Left ventricle myocardium inferior (tissue), 1 donor: ENCODE measurements around the gene NMT1. TPM values are rescaled to one million over a fixed set of nuclear protein-coding genes. Genes with fewer than 3 reads are reported as not detected.

ENCODE experiments used
- DNase-seq: peaks from one replicate; pipeline ENCODE4 v3.0.0-alpha.2; 2020
- H3K27ac ChIP-seq: fragments of 200-600 bp; replicated peaks from 2 replicates; pipeline ENCODE4 v1.8.0; 2021
- H3K27me3 ChIP-seq: fragments of 200-600 bp; 2 replicates; pipeline ENCODE4 v1.8.0; 2021; ENCODE audit warnings: low read depth
- H3K36me3 ChIP-seq: fragments of 200-600 bp; 2 replicates; pipeline ENCODE4 v1.8.0; 2021
- H3K4me1 ChIP-seq: fragments of 200-600 bp; 2 replicates; pipeline ENCODE4 v1.8.0; 2021
- H3K4me3 ChIP-seq: fragments of 200-600 bp; 2 replicates; pipeline ENCODE4 v1.8.0; 2021; ENCODE audit warnings: mild to moderate bottlenecking, moderate library complexity
- H3K9me3 ChIP-seq: fragments of 200-600 bp; replicated peaks from 2 replicates; pipeline ENCODE4 v1.8.0; 2021
- intact Hi-C: fragments of 100-400 bp; cut with micrococcal nuclease; formaldehyde crosslinking; loops from one replicate; pipeline ENCODE4 v1.11.0; 2022
- total RNA-seq: library from RNA; stranded (reverse); fragmentation: NEBNext Ultra II Directional; extraction: Animal tissue kit (Norgen Biotek cat#: 25700); gene quantifications from one replicate; pipeline ENCODE4 v1.2.1, GENCODE V29; 2021
- TF ChIP-seq, protein P1 (sequence below): fragments of 200-600 bp; IDR thresholded peaks from 2 replicates; pipeline ENCODE4 v1.8.0; 2021; ENCODE audit warnings: antibody characterized with exemption, mild to moderate bottlenecking, borderline replicate concordance
- donor health status: DM: no; HTN: yes; CAD: no; lungs with severe emphysema.

Gene NMT1
- total RNA-seq, 1 donor from 2014 or later = 86.0 TPM

DNA sequence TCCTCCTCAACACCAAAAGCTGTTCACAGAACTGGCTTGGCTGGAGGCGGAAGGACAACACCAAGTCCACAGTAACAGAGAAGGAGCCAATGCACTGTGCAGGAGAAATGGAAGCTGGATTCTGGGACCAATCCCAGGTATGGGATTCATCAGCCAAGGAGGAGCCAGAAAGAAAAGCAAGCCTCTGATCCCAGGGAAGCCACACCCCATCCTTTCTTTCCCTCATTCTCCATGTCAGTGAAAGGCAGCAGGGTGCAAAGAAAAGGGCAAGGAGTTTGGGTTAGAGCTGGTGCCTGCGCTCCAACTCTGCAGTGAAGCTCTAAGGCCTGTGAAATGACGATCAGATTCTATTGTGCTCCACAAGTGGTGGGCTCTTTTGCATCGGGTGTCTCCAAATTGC, 20.7 kb upstream of the NMT1 start:
- Histone ChIP-seq H3K4me1 (peaks cover 62% of the 10 kb centered on the region), H3K27me3 (no peaks in the 10 kb centered on the region), H3K27ac (no peak overlapping the region), H3K36me3 (no peaks in the 10 kb centered on the region), H3K4me3 (no peak overlapping the region), H3K9me3 (no peaks in the 10 kb centered on the region)
- TF ChIP-seq, protein P1, sequence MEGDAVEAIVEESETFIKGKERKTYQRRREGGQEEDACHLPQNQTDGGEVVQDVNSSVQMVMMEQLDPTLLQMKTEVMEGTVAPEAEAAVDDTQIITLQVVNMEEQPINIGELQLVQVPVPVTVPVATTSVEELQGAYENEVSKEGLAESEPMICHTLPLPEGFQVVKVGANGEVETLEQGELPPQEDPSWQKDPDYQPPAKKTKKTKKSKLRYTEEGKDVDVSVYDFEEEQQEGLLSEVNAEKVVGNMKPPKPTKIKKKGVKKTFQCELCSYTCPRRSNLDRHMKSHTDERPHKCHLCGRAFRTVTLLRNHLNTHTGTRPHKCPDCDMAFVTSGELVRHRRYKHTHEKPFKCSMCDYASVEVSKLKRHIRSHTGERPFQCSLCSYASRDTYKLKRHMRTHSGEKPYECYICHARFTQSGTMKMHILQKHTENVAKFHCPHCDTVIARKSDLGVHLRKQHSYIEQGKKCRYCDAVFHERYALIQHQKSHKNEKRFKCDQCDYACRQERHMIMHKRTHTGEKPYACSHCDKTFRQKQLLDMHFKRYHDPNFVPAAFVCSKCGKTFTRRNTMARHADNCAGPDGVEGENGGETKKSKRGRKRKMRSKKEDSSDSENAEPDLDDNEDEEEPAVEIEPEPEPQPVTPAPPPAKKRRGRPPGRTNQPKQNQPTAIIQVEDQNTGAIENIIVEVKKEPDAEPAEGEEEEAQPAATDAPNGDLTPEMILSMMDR = no peak
- intact Hi-C loops = no loop called here
- no peak for DNase-seq

DNA sequence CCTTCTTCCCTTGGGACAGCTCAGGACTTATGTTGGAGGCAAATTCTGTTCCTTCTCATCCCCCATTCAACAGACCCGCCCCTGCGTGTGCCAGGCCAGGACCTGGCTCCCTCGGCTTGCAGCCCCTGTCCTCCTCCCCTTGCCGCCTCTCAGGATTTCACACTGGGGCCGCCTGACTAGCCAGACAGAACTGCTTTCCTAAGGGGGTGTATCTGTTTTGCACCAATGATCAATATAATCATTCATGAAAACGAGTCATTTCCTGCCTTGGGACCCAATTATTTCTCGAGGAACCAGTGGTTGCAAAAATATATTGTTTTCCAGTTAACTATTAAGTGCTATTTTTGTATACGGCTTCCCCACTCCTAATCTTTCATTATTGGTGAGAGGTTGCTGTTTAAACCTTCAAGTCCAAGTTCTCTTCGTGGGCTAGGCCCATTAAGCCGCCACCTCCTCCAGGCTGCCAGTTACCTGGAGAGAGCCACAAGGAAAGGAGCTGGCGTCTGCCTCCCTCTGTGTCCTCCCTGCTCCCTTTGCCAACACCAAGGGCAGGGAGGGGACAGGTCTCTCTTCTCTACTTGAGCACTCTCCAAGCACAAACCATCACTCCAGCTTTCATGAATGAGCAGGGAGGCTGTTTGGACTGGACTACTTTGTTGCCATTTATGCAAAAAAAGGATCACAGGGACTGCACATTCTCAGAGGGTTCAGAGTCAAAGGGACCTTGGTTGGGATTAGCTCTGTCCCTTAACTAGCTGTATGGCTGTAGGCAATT, 18.6 kb upstream of the NMT1 start:
- no peaks in the 10 kb centered on the region for H3K27me3 ChIP-seq
- no peak overlapping the region for H3K4me3 ChIP-seq
- intact Hi-C loops = no loop called here
- TF ChIP-seq, protein P1 = no peak
- no peak for DNase-seq
- no peaks in the 10 kb centered on the region for H3K36me3 ChIP-seq
- peaks cover 66% of the 10 kb centered on the region for H3K4me1 ChIP-seq
- H3K9me3 ChIP-seq = no peaks in the 10 kb centered on the region
- H3K27ac ChIP-seq = peak overlapping the region; percentile 72

- no peaks in the 10 kb centered on the region for H3K27me3 ChIP-seq
- peak overlapping the region; percentile 72 for H3K27ac ChIP-seq
- H3K4me3 ChIP-seq = no peak overlapping the region
- no peak for DNase-seq
- intact Hi-C loops = no loop called here
- peaks cover 55% of the 10 kb centered on the region for H3K4me1 ChIP-seq
- TF ChIP-seq, protein P1 = no peak
- H3K9me3 ChIP-seq = no peaks in the 10 kb centered on the region
- no peaks in the 10 kb centered on the region for H3K36me3 ChIP-seq
Observed at GRCh38 chr17:45043813-45044540, 17.1 kb upstream of the NMT1 start.

DNA sequence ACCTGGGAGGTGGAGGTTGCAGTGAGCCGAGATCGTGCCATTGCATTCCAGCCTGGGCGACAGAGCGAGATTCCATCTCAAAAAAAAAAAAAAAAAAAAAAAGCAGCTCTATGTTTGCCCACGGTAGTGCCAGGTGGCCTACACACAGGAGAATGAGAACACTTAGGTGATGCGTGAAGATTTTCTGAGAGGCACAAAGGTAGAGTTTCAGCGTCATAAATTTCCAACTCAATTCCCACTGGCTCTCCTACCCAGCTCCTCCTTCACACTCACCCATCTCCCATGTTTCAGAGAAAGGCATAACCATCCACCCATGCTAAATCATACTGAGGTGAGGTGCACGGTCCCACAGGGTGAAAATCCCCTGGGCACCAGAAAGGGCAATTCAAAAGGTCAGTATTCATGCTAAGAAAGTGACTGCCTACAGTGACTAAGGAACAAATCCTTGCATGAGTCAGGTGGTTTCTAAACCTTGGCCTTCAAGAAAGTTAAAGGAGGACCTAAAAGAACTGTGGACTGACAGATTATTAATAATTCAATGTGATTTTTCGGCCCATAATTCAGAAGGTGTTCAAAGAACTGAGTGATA, 14.5 kb upstream of the NMT1 start:
- Histone ChIP-seq H3K27ac (no peak overlapping the region), H3K9me3 (no peaks in the 10 kb centered on the region), H3K4me3 (no peak overlapping the region), H3K4me1 (peaks cover 51% of the 10 kb centered on the region), H3K36me3 (no peaks in the 10 kb centered on the region), H3K27me3 (no peaks in the 10 kb centered on the region)
- TF ChIP-seq, protein P1 = no peak
- intact Hi-C loops = no loop called here
- no peak for DNase-seq

- H3K4me1 ChIP-seq = peaks cover 40% of the 10 kb centered on the region
- DNase-seq = no peak
- no peaks in the 10 kb centered on the region for H3K27me3 ChIP-seq
- intact Hi-C loops = no loop called here
- TF ChIP-seq, protein P1 = peak; percentile 39
- H3K27ac ChIP-seq = no peak overlapping the region
- no peaks in the 10 kb centered on the region for H3K9me3 ChIP-seq
- no peaks in the 10 kb centered on the region for H3K36me3 ChIP-seq
- no peak overlapping the region for H3K4me3 ChIP-seq
Observed at GRCh38 chr17:45048795-45049563, 12.1 kb upstream of the NMT1 start.
